Psoas muscle (tissue), 8 donors: ENCODE measurements around the gene APOBEC3H. TPM values are rescaled to one million over a fixed set of nuclear protein-coding genes. Genes with fewer than 3 reads are reported as not detected.

Experiments used
- ATAC-seq, 4 donors: fragments of 200-7000 bp; cut with Tn5 transposase; one replicate each; pipeline ENCODE4 v1.9.1; 2020; ENCODE audit warnings: moderate library complexity in 3 of 4, mild to moderate bottlenecking in 2 of 4
- DNase-seq, 2 donors: peaks; one replicate each; pipeline ENCODE4 v3.0.0-alpha.2; 2020
- H3K27ac ChIP-seq: fragments of 200-600 bp; one replicate; pipeline ENCODE4 v1.8.0; 2022
- H3K27me3 ChIP-seq, 3 donors: fragments of 200-600 bp in 1 of 3; one replicate each; pipeline versions ENCODE4 v1.6.1 to v1.8.0; 2013 to 2022; ENCODE audit warnings: low read length in 2 of 3, mild to moderate bottlenecking in 2 of 3, moderate library complexity in 1 of 3; ENCODE audit not compliant: insufficient read depth in 3 of 3
- H3K36me3 ChIP-seq, 2 donors: fragments of 200-600 bp in 1 of 2; one replicate each; pipeline versions ENCODE4 v1.6.1 to v1.8.0; 2013 to 2022; ENCODE audit warnings: low read depth in 1 of 2, mild to moderate bottlenecking in 1 of 2, moderate library complexity in 1 of 2; ENCODE audit not compliant: insufficient read depth in 1 of 2
- H3K4me1 ChIP-seq: fragments of 200-600 bp; one replicate; pipeline ENCODE4 v1.8.0; 2022
- H3K4me3 ChIP-seq: fragments of 200-600 bp; one replicate; pipeline ENCODE4 v1.8.0; 2022; ENCODE audit warnings: mild to moderate bottlenecking
- H3K9me3 ChIP-seq: fragments of 200-600 bp; one replicate; pipeline ENCODE4 v1.8.0; 2022
- CTCF ChIP-seq: fragments of 200-600 bp; IDR thresholded peaks from one replicate; pipeline ENCODE4 v1.8.0; 2022; ENCODE audit warnings: antibody characterized with exemption
- WGBS, 3 donors: extraction: QIAGEN DNeasy Blood & Tissue Kit; methylation state at CpG; one replicate each; pipeline versions ENCODE4 v1.1.6 to v1.1.7; 2013; 5-methylcytosine and 5-hydroxymethylcytosine counted together
- intact Hi-C, 2 donors: fragments of 100-400 bp; cut with DNase I; formaldehyde crosslinking; loops; one replicate each; pipeline versions ENCODE4 v1.11.0 to v1.14.2; 2022
- polyA plus RNA-seq, 3 donors: library from polyadenylated mRNA; stranded (reverse); fragments of 200-250 nt; gene quantifications; one replicate each; pipeline ENCODE4 v1.2.3, GENCODE V29; 2013
- total RNA-seq, 4 donors: library from RNA; stranded (reverse); fragmentation: NEBNext Ultra II Directional in 2 of 4; extraction: Animal tissue kit (Norgen Biotek cat#: 25700) in 2 of 4; gene quantifications; one replicate each; pipeline versions ENCODE4 v1.2.1 to v1.2.4, GENCODE V29; 2021 to 2023
- donor health status: healthy with polysubstance abuse.
- donor health status: DM: no; HTN: no; CAD: no; lungs with moderate emphysema.
- donor health status: Bipolar disorder and iron deficiency.
- donor health status: healthy.
- donor health status: DM: yes; HTN: yes; CAD: no.
- donor health status: DM: no; HTN: no; CAD: no.
- donor health status: DM: no; HTN: no; CAD: no.
- donor health status: DM: yes; HTN: yes; CAD: no.

Gene APOBEC3H
- total and polyA plus RNA-seq, 7 donors, result 0.12 TPM; not detected in 6

- Histone ChIP-seq H3K4me3 (no peak overlapping the region), H3K27ac (no peak overlapping the region), H3K36me3 (no peaks in the 10 kb centered on the region), H3K9me3 (no peaks in the 10 kb centered on the region), H3K27me3 (peaks cover 0 to 46% (median 4%) of the 10 kb centered on the region in 3 donors), H3K4me1 (no peaks in the 10 kb centered on the region)
- WGBS, 3 donors, result 77 to 80% (median 79%) methylated on average over 9 of the region's 9 CpGs
- DNase-seq (no peak), ATAC-seq (no peak)
- intact Hi-C loops, result no loop called here
- no peak for TF ChIP-seq CTCF
Observed at GRCh38 chr22:39109361-39109760, 12.3 kb downstream of the APOBEC3H start.

GRCh38 chr22:39110631-39111561, 13.9 kb downstream of the APOBEC3H start:
- DNase-seq (peak in 1 of 2 donors; percentile 16), ATAC-seq (no peak)
- no peaks in the 10 kb centered on the region for H3K9me3 ChIP-seq
- 43 to 50% (median 46%) methylated on average over 15 of the region's 15 CpGs for WGBS, 3 donors
- TF ChIP-seq CTCF, result no peak
- H3K36me3 ChIP-seq, result no peaks in the 10 kb centered on the region
- peaks cover 0 to 61% (median 5%) of the 10 kb centered on the region in 3 donors for H3K27me3 ChIP-seq
- intact Hi-C loops, result no loop called here
- no peak overlapping the region for H3K27ac ChIP-seq
- no peaks in the 10 kb centered on the region for H3K4me1 ChIP-seq
- no peak overlapping the region for H3K4me3 ChIP-seq

- no peak overlapping the region for H3K27ac ChIP-seq
- peak in 1 of 2 donors; percentile 6 for DNase-seq
- no peak for TF ChIP-seq CTCF
- no peaks in the 10 kb centered on the region for H3K9me3 ChIP-seq
- intact Hi-C loops, result no loop called here
- whole genome bisulfite sequencing, 3 donors, result 19 to 21% (median 20%) methylated on average over 6 of the region's 6 CpGs
- H3K4me3 ChIP-seq, result no peak overlapping the region
- peaks cover 0 to 79% (median 7%) of the 10 kb centered on the region in 3 donors for H3K27me3 ChIP-seq
- no peaks in the 10 kb centered on the region for H3K4me1 ChIP-seq
- no peaks in the 10 kb centered on the region for H3K36me3 ChIP-seq
- no peak for ATAC-seq
Observed at GRCh38 chr22:39114112-39114511, 17.1 kb downstream of the APOBEC3H start.

GRCh38 chr22:39115570-39115969, 18.5 kb downstream of the APOBEC3H start:
- ATAC-seq (no peak), DNase-seq (no peak)
- H3K27ac ChIP-seq, result no peak overlapping the region
- no peak overlapping the region for H3K4me3 ChIP-seq
- H3K27me3 ChIP-seq, result peaks cover 0 to 67% (median 7%) of the 10 kb centered on the region in 3 donors
- no peaks in the 10 kb centered on the region for H3K4me1 ChIP-seq
- TF ChIP-seq CTCF, result no peak
- no peaks in the 10 kb centered on the region for H3K9me3 ChIP-seq
- 76 to 86% (median 78%) methylated on average over 2 of the region's 2 CpGs for WGBS, 3 donors
- no peaks in the 10 kb centered on the region for H3K36me3 ChIP-seq
- intact Hi-C loops, result loop anchor here in 1 of 2 donors (5.0 kb wide), 1 partner anchor 108 kb away; no protein-coding TSS in a partner anchor
